Right lobe of liver (tissue), 6 donors: ENCODE results near the gene UNC79. TPM values are rescaled to one million over a fixed set of nuclear protein-coding genes. Genes with fewer than 3 reads are reported as not detected.

Source experiments
- ATAC-seq, 4 donors: fragments of 200-7000 bp; cut with Tn5 transposase; one replicate each; pipeline ENCODE4 v1.9.1; 2020; ENCODE audit warnings: mild to moderate bottlenecking in 4 of 4, moderate library complexity in 4 of 4
- DNase-seq, 3 donors: peaks; one replicate each; pipeline ENCODE4 v3.0.0-alpha.2; 2020
- H3K27ac ChIP-seq, 3 donors: fragments of 200-600 bp; one replicate each; pipeline ENCODE4 v1.8.0; 2022
- H3K27me3 ChIP-seq, 2 donors: fragments of 200-600 bp; one replicate each; pipeline ENCODE4 v1.8.0; 2022
- H3K36me3 ChIP-seq, 4 donors: fragments of 200-600 bp; sonication (generic) in 1 of 4; one replicate each; pipeline versions ENCODE4 v1.5.1 to v1.8.0; 2017 to 2022; ENCODE audit warnings: control low read depth in 1 of 4
- H3K4me1 ChIP-seq, 4 donors: fragments of 200-600 bp; sonication (generic) in 1 of 4; one replicate each; pipeline versions ENCODE4 v1.5.1 to v1.8.0; 2017 to 2022; ENCODE audit warnings: control low read depth in 1 of 4
- H3K4me3 ChIP-seq, 3 donors: fragments of 200-600 bp; one replicate each; pipeline ENCODE4 v1.8.0; 2022
- H3K9me3 ChIP-seq, 4 donors: fragments of 200-600 bp; sonication (generic) in 1 of 4; one replicate each; pipeline versions ENCODE4 v1.5.1 to v1.8.0; 2017 to 2022; ENCODE audit warnings: control low read depth in 1 of 4
- POLR2A ChIP-seq: fragments of 450-650 bp; IDR thresholded peaks from one replicate; pipeline ENCODE4 v1.6.1; 2017; ENCODE audit warnings: antibody characterized with exemption, mild to moderate bottlenecking
- WGBS: methylation state at CpG from one replicate; pipeline ENCODE4 v1.1.6; 2018; ENCODE audit warnings: low coverage, low lambda C conversion rate; ENCODE audit not compliant: insufficient coverage; ENCODE audit errors: missing lambda C conversion rate; 5-methylcytosine and 5-hydroxymethylcytosine counted together
- intact Hi-C, 2 donors: fragments of 100-400 bp; cut with DNase I; formaldehyde crosslinking; loops; one replicate each; pipeline versions ENCODE4 v1.11.2 to v1.14.1; 2022
- total RNA-seq, 6 experiments: library from RNA; depleted of rRNA in 2 of 6; stranded (reverse); fragments of >200 nt in 2 of 6; fragmentation: NEBNext Ultra II Directional in 3 of 6; extraction: Animal tissue kit (Norgen Biotek cat#: 25700) in 3 of 6; gene quantifications; one replicate each; pipeline versions ENCODE4 v1.1.0 to v1.2.4, GENCODE V29; 2016 to 2023
- TF ChIP-seq, protein P1 (sequence below), 4 donors: fragments of 200-600 bp in 3 of 4; fragments of 450-650 bp in 1 of 4; IDR thresholded peaks; one replicate each; pipeline versions ENCODE4 v1.5.1 to v1.8.0; 2016 to 2022; ENCODE audit warnings: antibody characterized with exemption in 4 of 4, mild to moderate bottlenecking in 2 of 4
- donor health status: DM: no; HTN: yes; CAD: no.
- donor health status: DM: no; HTN: no; CAD: no.
- donor health status: DM: no; HTN: no; CAD: no.
- donor health status: DM: no; HTN: yes; CAD: no.
- donor health status: DM: no; HTN: yes; CAD: no.

The UNC79 gene
- total RNA-seq, 6 experiments from 2014 or later = 0.04 to 0.10 (median 0.07) TPM; not detected in 2

DNA sequence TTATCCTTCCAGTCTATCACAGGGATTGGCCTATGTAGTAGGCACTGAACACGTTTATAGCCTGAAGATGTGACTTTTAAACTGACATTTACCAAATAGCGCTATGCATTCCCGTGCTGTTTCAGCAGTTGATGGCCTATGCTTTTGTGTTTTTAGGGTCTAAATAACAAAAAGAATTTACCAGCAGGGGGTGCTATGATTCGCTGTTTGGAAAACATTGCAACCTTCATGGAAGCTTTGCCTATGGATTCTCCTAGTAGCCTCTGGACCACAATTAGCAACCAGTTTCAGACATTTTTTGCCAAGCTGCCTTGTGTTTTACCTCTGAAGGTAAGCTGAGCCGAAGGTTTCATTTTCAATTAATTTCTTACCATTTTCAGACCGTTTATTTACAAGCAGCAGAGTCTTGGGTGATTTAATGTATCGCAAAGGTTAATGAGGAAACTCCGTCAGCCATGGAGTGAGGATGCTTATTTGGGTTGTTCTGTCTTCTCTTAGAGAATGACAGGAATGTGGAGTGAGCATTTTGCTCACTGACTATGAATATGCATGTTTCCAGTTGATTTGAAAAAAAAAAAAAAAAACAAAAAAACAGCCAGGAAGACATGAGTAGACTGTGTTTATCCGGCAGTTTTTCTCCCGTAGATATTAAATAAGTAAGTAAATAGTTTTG is 224.5 kb downstream of the UNC79 start:
- TF ChIP-seq POLR2A = no peak
- TF ChIP-seq, protein P1, sequence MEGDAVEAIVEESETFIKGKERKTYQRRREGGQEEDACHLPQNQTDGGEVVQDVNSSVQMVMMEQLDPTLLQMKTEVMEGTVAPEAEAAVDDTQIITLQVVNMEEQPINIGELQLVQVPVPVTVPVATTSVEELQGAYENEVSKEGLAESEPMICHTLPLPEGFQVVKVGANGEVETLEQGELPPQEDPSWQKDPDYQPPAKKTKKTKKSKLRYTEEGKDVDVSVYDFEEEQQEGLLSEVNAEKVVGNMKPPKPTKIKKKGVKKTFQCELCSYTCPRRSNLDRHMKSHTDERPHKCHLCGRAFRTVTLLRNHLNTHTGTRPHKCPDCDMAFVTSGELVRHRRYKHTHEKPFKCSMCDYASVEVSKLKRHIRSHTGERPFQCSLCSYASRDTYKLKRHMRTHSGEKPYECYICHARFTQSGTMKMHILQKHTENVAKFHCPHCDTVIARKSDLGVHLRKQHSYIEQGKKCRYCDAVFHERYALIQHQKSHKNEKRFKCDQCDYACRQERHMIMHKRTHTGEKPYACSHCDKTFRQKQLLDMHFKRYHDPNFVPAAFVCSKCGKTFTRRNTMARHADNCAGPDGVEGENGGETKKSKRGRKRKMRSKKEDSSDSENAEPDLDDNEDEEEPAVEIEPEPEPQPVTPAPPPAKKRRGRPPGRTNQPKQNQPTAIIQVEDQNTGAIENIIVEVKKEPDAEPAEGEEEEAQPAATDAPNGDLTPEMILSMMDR (IDR thresholded peaks at IDR 0.05) = peak; percentile 54 to 70 (median 62)
- DNase-seq = no peak
- Histone ChIP-seq H3K36me3 (no peaks in the 10 kb centered on the region), H3K4me3 (no peak overlapping the region), H3K27ac (no peak overlapping the region), H3K9me3 (no peaks in the 10 kb centered on the region), H3K4me1 (no peaks in the 10 kb centered on the region), H3K27me3 (no peaks in the 10 kb centered on the region)
- ATAC-seq = peak; percentile 55 to 63 (median 58)
- intact Hi-C loops = loop anchor here (5.0 to 10.0 kb wide), 2 partner anchors 240 to 242 kb away; no protein-coding TSS in a partner anchor
- WGBS = 32% methylated on average over 10 of the region's 10 CpGs

- DNase-seq (no peak), ATAC-seq (no peak)
- TF ChIP-seq POLR2A = no peak
- TF ChIP-seq, protein P1 (IDR thresholded peaks at IDR 0.05) = no peak
- no peaks in the 10 kb centered on the region for H3K27me3 ChIP-seq
- H3K4me1 ChIP-seq = no peaks in the 10 kb centered on the region
- no peaks in the 10 kb centered on the region for H3K9me3 ChIP-seq
- no peak overlapping the region for H3K4me3 ChIP-seq
- no peaks in the 10 kb centered on the region for H3K36me3 ChIP-seq
- 59% methylated on average over 6 of the region's 6 CpGs for WGBS
- intact Hi-C loops = loop anchor here (5.0 to 10.0 kb wide), 2 partner anchors 237 to 239 kb away; no protein-coding TSS in a partner anchor
- no peak overlapping the region for H3K27ac ChIP-seq
Observed at GRCh38 chr14:93657875-93658274, 227.1 kb downstream of the UNC79 start.

- Histone ChIP-seq H3K27me3 (no peaks in the 10 kb centered on the region), H3K9me3 (no peaks in the 10 kb centered on the region), H3K4me1 (no peaks in the 10 kb centered on the region), H3K27ac (no peak overlapping the region), H3K4me3 (no peak overlapping the region), H3K36me3 (no peaks in the 10 kb centered on the region)
- TF ChIP-seq POLR2A = no peak
- TF ChIP-seq, protein P1 (IDR thresholded peaks at IDR 0.05) = no peak
- intact Hi-C loops = no loop called here
- ATAC-seq = no peak
- DNase-seq = no peak
Observed at GRCh38 chr14:93663317-93663716, 232.6 kb downstream of the UNC79 start.

DNA sequence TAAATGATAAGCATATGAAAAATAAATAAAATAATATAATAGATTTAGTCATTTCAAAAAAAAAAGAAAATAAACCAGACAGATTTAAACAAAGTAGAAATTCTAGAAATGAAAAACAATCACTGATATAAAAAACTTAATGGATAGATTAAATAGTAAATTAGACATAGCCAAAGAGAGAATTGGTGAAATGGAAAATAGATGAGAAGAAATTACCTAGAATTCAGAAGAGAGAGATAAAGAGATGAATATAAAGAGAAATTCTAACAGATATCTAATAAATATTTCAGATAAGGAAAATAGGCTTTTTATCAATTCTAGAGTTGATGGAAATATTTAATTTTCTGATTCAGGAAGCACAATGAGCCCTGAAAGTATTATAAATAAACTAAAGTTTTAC is 234.4 kb downstream of the UNC79 start:
- TF ChIP-seq POLR2A = no peak
- TF ChIP-seq, protein P1 (IDR thresholded peaks at IDR 0.05) = no peak
- H3K4me1 ChIP-seq = no peaks in the 10 kb centered on the region
- no peak overlapping the region for H3K4me3 ChIP-seq
- intact Hi-C loops = no loop called here
- no peaks in the 10 kb centered on the region for H3K36me3 ChIP-seq
- no peak for ATAC-seq
- no peaks in the 10 kb centered on the region for H3K9me3 ChIP-seq
- no peak for DNase-seq
- H3K27ac ChIP-seq = no peak overlapping the region
- no peaks in the 10 kb centered on the region for H3K27me3 ChIP-seq

GRCh38 chr14:93669632-93670031 is 238.9 kb downstream of the UNC79 start:
- H3K4me3 ChIP-seq = no peak overlapping the region
- no peaks in the 10 kb centered on the region for H3K27me3 ChIP-seq
- H3K36me3 ChIP-seq = no peaks in the 10 kb centered on the region
- DNase-seq (no peak), ATAC-seq (no peak)
- WGBS = 44% methylated on average over 4 of the region's 4 CpGs
- H3K27ac ChIP-seq = no peak overlapping the region
- no peaks in the 10 kb centered on the region for H3K4me1 ChIP-seq
- no peak for TF ChIP-seq POLR2A
- TF ChIP-seq, protein P1 (IDR thresholded peaks at IDR 0.05) = no peak
- no peaks in the 10 kb centered on the region for H3K9me3 ChIP-seq
- intact Hi-C loops = no loop called here
